Neutrophil (primary cell): ENCODE results near the gene MBNL1.

Experiments used
- H3K27ac ChIP-seq: fragments of 200-600 bp; sonication (generic); 2 replicates; pipeline ENCODE4 v1.5.1; 2016; ENCODE audit warnings: mild to moderate bottlenecking, moderate library complexity
- H3K27me3 ChIP-seq: fragments of 200-600 bp; sonication (generic); 2 replicates; pipeline ENCODE4 v1.6.0; 2016; ENCODE audit warnings: mild to moderate bottlenecking
- H3K36me3 ChIP-seq: fragments of 200-600 bp; sonication (generic); 2 replicates; pipeline ENCODE4 v1.5.1; 2017
- H3K4me1 ChIP-seq, 2 experiments: fragments of 200-600 bp in 1 of 2; sonication (generic) in 1 of 2; 1 replicate in 1 of 2; 2 replicates in 1 of 2; pipeline versions ENCODE4 v1.5.1 to v1.6.1; 2013 to 2016; ENCODE audit warnings: low read depth in 1 of 2, low read length in 1 of 2, mild to moderate bottlenecking in 1 of 2, moderate library complexity in 1 of 2; ENCODE audit not compliant: control insufficient read depth in 1 of 2, insufficient read depth in 1 of 2
- H3K4me3 ChIP-seq, 2 experiments: fragments of 200-600 bp in 1 of 2; sonication (generic) in 1 of 2; 1 replicate in 1 of 2; 2 replicates in 1 of 2; pipeline ENCODE4 v1.5.1; 2013 to 2016; ENCODE audit warnings: low read depth in 1 of 2, low read length in 1 of 2, mild to moderate bottlenecking in 1 of 2, moderate library complexity in 1 of 2
- H3K9me3 ChIP-seq: fragments of 200-600 bp; sonication (generic); 2 replicates; pipeline ENCODE4 v1.5.1; 2016
- CTCF ChIP-seq: fragments of 200-600 bp; sonication (generic); IDR thresholded peaks from 2 replicates; pipeline ENCODE4 v1.5.1; 2016; ENCODE audit warnings: antibody characterized with exemption

MBNL1 gene

GRCh38 chr3:152298393-152299248 is 29.9 kb downstream of the MBNL1 start:
- Histone ChIP-seq H3K4me1 (peaks cover 50 to 76% of the 10 kb centered on the region in 2 experiments), H3K27me3 (no peaks in the 10 kb centered on the region), H3K9me3 (no peaks in the 10 kb centered on the region), H3K4me3 (peak overlapping the region; percentile 49 to 53), H3K36me3 (peaks cover 4% of the 10 kb centered on the region), H3K27ac (peak overlapping the region; percentile 89)
- TF ChIP-seq CTCF = peak; percentile 8

GRCh38 chr3:152299249-152299976 is 30.7 kb downstream of the MBNL1 start:
- Histone ChIP-seq H3K36me3 (peaks cover 4% of the 10 kb centered on the region), H3K27ac (peak overlapping the region; percentile 89), H3K9me3 (no peaks in the 10 kb centered on the region), H3K4me3 (peak overlapping the region; percentile 49 to 53), H3K27me3 (no peaks in the 10 kb centered on the region), H3K4me1 (peaks cover 50 to 74% of the 10 kb centered on the region in 2 experiments)
- no peak for TF ChIP-seq CTCF

GRCh38 chr3:152300029-152300731 is 31.5 kb downstream of the MBNL1 start:
- peak overlapping the region; percentile 89 for H3K27ac ChIP-seq
- H3K27me3 ChIP-seq = no peaks in the 10 kb centered on the region
- H3K36me3 ChIP-seq = peaks cover 4% of the 10 kb centered on the region
- no peak overlapping the region for H3K4me3 ChIP-seq
- no peaks in the 10 kb centered on the region for H3K9me3 ChIP-seq
- H3K4me1 ChIP-seq = peaks cover 46 to 71% of the 10 kb centered on the region in 2 experiments
- TF ChIP-seq CTCF = no peak

- peak overlapping the region; percentile 68 for H3K27ac ChIP-seq
- H3K9me3 ChIP-seq = no peaks in the 10 kb centered on the region
- H3K27me3 ChIP-seq = no peaks in the 10 kb centered on the region
- H3K4me1 ChIP-seq = peaks cover 43 to 55% of the 10 kb centered on the region in 2 experiments
- H3K36me3 ChIP-seq = peaks cover 4% of the 10 kb centered on the region
- H3K4me3 ChIP-seq = no peak overlapping the region
- no peak for TF ChIP-seq CTCF
Measured at GRCh38 chr3:152301745-152302181, 33.0 kb downstream of the MBNL1 start.

GRCh38 chr3:152302521-152303021 is 33.8 kb downstream of the MBNL1 start:
- H3K4me1 ChIP-seq = peaks cover 36 to 47% of the 10 kb centered on the region in 2 experiments
- no peak for TF ChIP-seq CTCF
- no peak overlapping the region for H3K4me3 ChIP-seq
- H3K27me3 ChIP-seq = no peaks in the 10 kb centered on the region
- H3K36me3 ChIP-seq = peaks cover 9% of the 10 kb centered on the region
- peak overlapping the region; percentile 68 for H3K27ac ChIP-seq
- no peaks in the 10 kb centered on the region for H3K9me3 ChIP-seq
